WTC11 (cell line): Measurements from ENCODE around the gene STRN4. TPM values are rescaled to one million over a fixed set of nuclear protein-coding genes. Genes with fewer than 3 reads are reported as not detected.

Source experiments
- ATAC-seq: fragments of 200-7000 bp; cut with Tn5 transposase; 2 replicates; pipeline ENCODE4 v1.10.0; 2021; ENCODE audit warnings: mild to moderate bottlenecking, moderate library complexity
- CTCF ChIA-PET: fragments of 300-600 bp; sonication (Branson Sonifier 250); formaldehyde crosslinking; loops from one replicate; lab custom pipeline; 2021; ENCODE audit warnings: antibody characterized with exemption; lab: Charles Lee
- POLR2A ChIA-PET: fragments of 350-600 bp; sonication (Branson Sonifier 250); formaldehyde crosslinking; loops from one replicate; lab custom pipeline; 2021; ENCODE audit warnings: antibody characterized with exemption; lab: Charles Lee
- DNase-seq: peaks from one replicate; pipeline ENCODE4 v3.0.0; 2021; ENCODE audit warnings: low spot score
- H3K27ac Mint-ChIP-seq: 2 replicates; pipeline ENCODE4 v1.8.0; 2021; ENCODE audit warnings: mixed read lengths
- H3K27me3 Mint-ChIP-seq: 2 replicates; pipeline ENCODE4 v1.8.0; 2021; ENCODE audit warnings: low read depth, mild to moderate bottlenecking, moderate library complexity, mixed read lengths
- H3K36me3 Mint-ChIP-seq: 2 replicates; pipeline ENCODE4 v1.8.0; 2021; ENCODE audit warnings: mixed read lengths
- H3K4me1 Mint-ChIP-seq: 2 replicates; pipeline ENCODE4 v1.8.0; 2022; ENCODE audit warnings: mixed read lengths
- H3K4me3 Mint-ChIP-seq: 2 replicates; pipeline ENCODE4 v1.8.0; 2021; ENCODE audit warnings: mild to moderate bottlenecking, moderate library complexity, mixed read lengths
- H3K9me3 Mint-ChIP-seq: 2 replicates; pipeline ENCODE4 v1.8.0; 2021; ENCODE audit warnings: mixed read lengths
- E2F1 ChIP-seq: sonication (generic); formaldehyde crosslinking; IDR thresholded peaks from 2 replicates; pipeline ENCODE4 v1.8.0; 2022; ENCODE audit warnings: mild to moderate bottlenecking, missing genetic modification reagents
- E2F5 ChIP-seq: sonication (generic); formaldehyde crosslinking; IDR thresholded peaks from 2 replicates; pipeline ENCODE4 v1.8.1; 2022; ENCODE audit warnings: mild to moderate bottlenecking, moderate library complexity, missing genetic modification reagents
- FOXP4 ChIP-seq: sonication (generic); formaldehyde crosslinking; IDR thresholded peaks from 2 replicates; pipeline ENCODE4 v1.8.0; 2022; ENCODE audit warnings: mild to moderate bottlenecking, missing genetic modification reagents
- GTF2I ChIP-seq: fragments of 250-450 bp; sonication (Bioruptor Pico); conservative IDR thresholded peaks from 2 replicates; pipeline ENCODE4 v1.4.0; 2021; ENCODE audit warnings: mild to moderate bottlenecking
- ZNF281 ChIP-seq: sonication (generic); formaldehyde crosslinking; IDR thresholded peaks from 2 replicates; pipeline ENCODE4 v1.8.0; 2023; ENCODE audit warnings: mild to moderate bottlenecking, missing genetic modification reagents
- ZNF423 ChIP-seq: fragments of 250-450 bp; sonication (Bioruptor Pico); IDR thresholded peaks from 2 replicates; pipeline ENCODE4 v2.1.2; 2022; ENCODE audit warnings: mild to moderate bottlenecking, moderate library complexity
- ZNF532 ChIP-seq: fragments of 250-450 bp; sonication (Bioruptor Pico); IDR thresholded peaks from 2 replicates; pipeline ENCODE4 v1.9.0; 2021; ENCODE audit warnings: mild to moderate bottlenecking, borderline replicate concordance
- ZSCAN18 ChIP-seq: fragments of 250-450 bp; sonication (Bioruptor Pico); IDR thresholded peaks from 2 replicates; pipeline ENCODE4 v2.1.2; 2022; ENCODE audit warnings: mild to moderate bottlenecking, moderate library complexity
- total RNA-seq: library from RNA; stranded (reverse); gene quantifications from 3 replicates; pipeline ENCODE4 v1.2.3, GENCODE V29; 2021

The STRN4 gene
- total RNA-seq, 1 experiment from 2014 or later, result 144 TPM

GRCh38 chr19:46725036-46725820 is 21.0 kb downstream of the STRN4 start (continued):
- no peak for TF ChIP-seq ZNF532 (CRISPR knock-in tag)
- TF ChIP-seq FOXP4 (CRISPR knock-in tag), result no peak
- TF ChIP-seq E2F1 (CRISPR knock-in tag), result no peak
- no peak for TF ChIP-seq ZSCAN18 (CRISPR knock-in tag)
- no peak for TF ChIP-seq ZNF281 (CRISPR knock-in tag)

GRCh38 chr19:46724468-46724867 is 21.8 kb downstream of the STRN4 start:
- TF ChIP-seq E2F5 (CRISPR knock-in tag), result no peak
- no peak for TF ChIP-seq ZNF423 (CRISPR knock-in tag)
- TF ChIP-seq GTF2I (CRISPR knock-in tag), result no peak
- no peak for TF ChIP-seq ZSCAN18 (CRISPR knock-in tag)
- POLR2A ChIA-PET, result no interaction called here
- Mint-ChIP-seq H3K9me3 (no peaks in the 10 kb centered on the region), H3K27ac (no peak overlapping the region), H3K4me1 (peaks cover 14% of the 10 kb centered on the region), H3K36me3 (peaks cover 49% of the 10 kb centered on the region), H3K4me3 (no peak overlapping the region), H3K27me3 (no peaks in the 10 kb centered on the region; the same call in 1 of the 2 replicates)
- DNase-seq (no peak), ATAC-seq (no peak)
- CTCF ChIA-PET, result interaction anchor here (1.2 to 2.1 kb wide), 2 partner anchors 11 to 29 kb away, joined by 3 to 5 read pairs; no protein-coding TSS in a partner anchor
